HepG2 (cell line): ENCODE measurements around the gene SEMA3F. TPM values are rescaled to one million over a fixed set of nuclear protein-coding genes. Genes with fewer than 3 reads are reported as not detected.

Experiments used
- CSRNP1 ChIP-seq: sonication (generic); formaldehyde crosslinking; IDR thresholded peaks from 2 replicates; pipeline ENCODE4 v1.8.1; 2023; ENCODE audit warnings: mild to moderate bottlenecking, missing genetic modification reagents
- FIP1L1 ChIP-seq: fragments of 200-400 bp; formaldehyde crosslinking; IDR thresholded peaks from 2 replicates; pipeline ENCODE4 v1.6.1; 2018; ENCODE audit warnings: low read depth, mild to moderate bottlenecking, low read length, moderate library complexity, borderline replicate concordance; ENCODE audit not compliant: insufficient read depth
- HMG20B ChIP-seq: conservative IDR thresholded peaks from 2 replicates; pipeline ENCODE4 v1.6.1; 2016; ENCODE audit warnings: missing genetic modification reagents, missing compliant biosample characterization
- HOXA5 ChIP-seq: sonication (generic); formaldehyde crosslinking; IDR thresholded peaks from 2 replicates; pipeline ENCODE4 v1.4.0; 2020; ENCODE audit warnings: missing genetic modification reagents
- HOXA7 ChIP-seq: sonication (generic); formaldehyde crosslinking; IDR thresholded peaks from 2 replicates; pipeline ENCODE4 v1.8.1; 2022; ENCODE audit warnings: mild to moderate bottlenecking, missing genetic modification reagents, moderate library complexity
- HOXD1 ChIP-seq: sonication (generic); formaldehyde crosslinking; IDR thresholded peaks from 2 replicates; pipeline ENCODE4 v1.5.0; 2020; ENCODE audit warnings: missing genetic modification reagents
- KLF11 ChIP-seq: IDR thresholded peaks from 2 replicates; pipeline ENCODE4 v1.6.1; 2016; ENCODE audit warnings: missing compliant biosample characterization
- MTF1 ChIP-seq: sonication (generic); formaldehyde crosslinking; IDR thresholded peaks from 2 replicates; pipeline ENCODE4 v1.5.0; 2020; ENCODE audit warnings: missing genetic modification reagents
- MXI1 ChIP-seq: IDR thresholded peaks from 3 replicates; pipeline ENCODE4 v1.6.1; 2012; ENCODE audit warnings: low read depth, low read length, inconsistent platforms, borderline replicate concordance
- POLR2A ChIP-seq, 2 experiments: IDR thresholded peaks; 2 replicates each; pipeline ENCODE4 v1.6.1; 2011; ENCODE audit warnings: low read depth in 2 of 2, low read length in 2 of 2, mild to moderate bottlenecking in 1 of 2, moderate library complexity in 1 of 2; ENCODE audit not compliant: insufficient read depth in 1 of 2
- RELA ChIP-seq: sonication (generic); formaldehyde crosslinking; IDR thresholded peaks from 2 replicates; pipeline ENCODE4 v1.4.0; 2020; ENCODE audit warnings: missing genetic modification reagents
- RFX1 ChIP-seq: fragments of 450-650 bp; IDR thresholded peaks from 2 replicates; pipeline ENCODE4 v1.6.1; 2017
- SIN3A ChIP-seq: IDR thresholded peaks from 2 replicates; pipeline ENCODE4 v1.6.1; 2011; ENCODE audit warnings: low read depth, mild to moderate bottlenecking, control low read depth, low read length, borderline replicate concordance
- SP1 ChIP-seq, 2 experiments: fragments of 450-650 bp in 1 of 2; sonication (generic) in 1 of 2; formaldehyde crosslinking in 1 of 2; IDR thresholded peaks; 2 replicates each; pipeline versions ENCODE4 v1.4.0 to v1.6.1; 2016 to 2020; ENCODE audit warnings: missing genetic modification reagents in 1 of 2
- STAG1 ChIP-seq: sonication (generic); formaldehyde crosslinking; IDR thresholded peaks from 2 replicates; pipeline ENCODE4 v1.4.0; 2020; ENCODE audit warnings: missing genetic modification reagents
- TBL1XR1 ChIP-seq: fragments of 150-350 bp; IDR thresholded peaks from 2 replicates; pipeline ENCODE4 v1.6.1; 2014; ENCODE audit warnings: borderline replicate concordance, low read length; ENCODE audit not compliant: partially characterized antibody
- ZBTB20 ChIP-seq: sonication (generic); formaldehyde crosslinking; IDR thresholded peaks from 2 replicates; pipeline ENCODE4 v1.8.1; 2023; ENCODE audit warnings: missing genetic modification reagents, low read depth, mild to moderate bottlenecking, borderline replicate concordance
- ZBTB33 ChIP-seq: sonication (generic); formaldehyde crosslinking; IDR thresholded peaks from 2 replicates; pipeline ENCODE4 v1.4.0; 2020; ENCODE audit warnings: missing genetic modification reagents
- ZBTB49 ChIP-seq: sonication (generic); formaldehyde crosslinking; IDR thresholded peaks from 2 replicates; pipeline ENCODE4 v1.4.0; 2020; ENCODE audit warnings: missing genetic modification reagents, borderline replicate concordance
- ZNF235 ChIP-seq: sonication (generic); formaldehyde crosslinking; IDR thresholded peaks from 2 replicates; pipeline ENCODE4 v1.8.1; 2023; ENCODE audit warnings: mild to moderate bottlenecking, missing genetic modification reagents, borderline replicate concordance
- ZNF296 ChIP-seq: sonication (generic); formaldehyde crosslinking; conservative IDR thresholded peaks from 2 replicates; pipeline ENCODE4 v1.5.0; 2020; ENCODE audit warnings: mild to moderate bottlenecking, missing genetic modification reagents
- ZNF30 ChIP-seq: sonication (generic); formaldehyde crosslinking; IDR thresholded peaks from 2 replicates; pipeline ENCODE4 v1.5.0; 2020; ENCODE audit warnings: mild to moderate bottlenecking, missing genetic modification reagents
- ZNF557 ChIP-seq: sonication (generic); formaldehyde crosslinking; IDR thresholded peaks from 2 replicates; pipeline ENCODE4 v1.4.0; 2020; ENCODE audit warnings: missing genetic modification reagents
- ZNF607 ChIP-seq: sonication (generic); formaldehyde crosslinking; IDR thresholded peaks from 2 replicates; pipeline ENCODE4 v1.5.1; 2020; ENCODE audit warnings: missing genetic modification reagents, mild to moderate bottlenecking, borderline replicate concordance
- ZNF792 ChIP-seq: IDR thresholded peaks from 2 replicates; pipeline ENCODE4 v1.6.1; 2016
- ZSCAN30 ChIP-seq: sonication (generic); formaldehyde crosslinking; IDR thresholded peaks from 2 replicates; pipeline ENCODE4 v1.5.0; 2020; ENCODE audit warnings: mild to moderate bottlenecking, missing genetic modification reagents
- polyA plus RNA-seq, 8 experiments: library from polyadenylated mRNA; depleted of rRNA in 3 of 8; stranded (reverse) in 7 of 8; unstranded in 1 of 8; fragments of >200 nt; fragmentation: Illumina TruSeq in 4 of 8; extraction: Trizol in 4 of 8; gene quantifications; 2 replicates each; pipeline versions ENCODE4 v1.2.1 to v1.2.3, GENCODE V29; 2011 to 2016; ENCODE audit warnings: low read depth in 4 of 8, missing spikeins in 1 of 8, mixed read lengths in 1 of 8; ENCODE audit not compliant: insufficient read depth in 1 of 8
- total RNA-seq, 5 experiments: library from RNA; depleted of rRNA; stranded (reverse); fragments of >200 nt; fragmentation: Illumina TruSeq; extraction: Trizol; gene quantifications; 2 replicates each; pipeline ENCODE4 v1.2.3, GENCODE V29; 2016; ENCODE audit warnings: low read depth in 1 of 5

Gene SEMA3F
- total and polyA plus RNA-seq, 2 of the 13 experiments (the other 11 are each of a cell fraction or from before 2014, with no cell fraction given) = 7.6 to 17.2 TPM

- TF ChIP-seq ZBTB33 (CRISPR knock-in tag) (no peak), ZNF792 (peak; percentile 73), ZNF557 (no peak), ZNF235 (CRISPR knock-in tag) (peak; percentile 75; the same call in 1 of the 2 replicates), SP1 (IDR thresholded peaks at IDR 0.05) (no peak), SP1 (CRISPR knock-in tag; IDR thresholded peaks at IDR 0.05) (no peak), TBL1XR1 (no peak), RFX1 (no peak; the same call in 1 of the 2 replicates), POLR2A (IDR thresholded peaks at IDR 0.05; ENCODE audit: insufficient read depth in 1 of 2, low read depth in 2 of 2, low read length in 2 of 2) (peak in 1 of 2 experiments; percentile 71; a peak in 2 of 4 replicates), ZSCAN30 (no peak), ZNF296 (CRISPR knock-in tag) (peak; percentile 92), HOXD1 (CRISPR knock-in tag) (no peak), KLF11 (CRISPR knock-in tag) (peak; percentile 73; the same call in 1 of the 2 replicates), MXI1 (0 out of 3 replicates have a peak, but pooled peaks have one; percentile 53), ZNF30 (no peak), HOXA7 (CRISPR knock-in tag) (no peak), ZNF607 (no peak), STAG1 (no peak), ZBTB49 (CRISPR knock-in tag) (no peak), HOXA5 (CRISPR knock-in tag) (no peak), SIN3A (peak; percentile 64; the same call in 1 of the 2 replicates), ZBTB20 (CRISPR knock-in tag) (no peak; the same call in 1 of the 2 replicates), FIP1L1 (no peak), CSRNP1 (CRISPR knock-in tag) (no peak), HMG20B (CRISPR knock-in tag) (0 out of 2 replicates have a peak, but pooled peaks have one; percentile 34), MTF1 (CRISPR knock-in tag) (no peak), RELA (no peak)
Measured at GRCh38 chr3:50203113-50203808, 48.1 kb downstream of the SEMA3F start (continued).
